Middle frontal gyrus (tissue), 1 donor: ENCODE data around the gene ARFGAP1.
"Not testable (repeated sequence)": the region's sequence is repeated elsewhere in the genome, so short reads cannot be mapped to it uniquely, and the experiment has no call there.

Experiments
- DNase-seq: peaks from one replicate; pipeline ENCODE4 v3.0.0-alpha.2; 2015; ENCODE audit warnings: low spot score; ENCODE audit errors: extremely low spot score

Gene ARFGAP1

GRCh38 chr20:63240004-63240403, 32.6 kb upstream of the ARFGAP1 start:
- no peak for DNase-seq

DNA sequence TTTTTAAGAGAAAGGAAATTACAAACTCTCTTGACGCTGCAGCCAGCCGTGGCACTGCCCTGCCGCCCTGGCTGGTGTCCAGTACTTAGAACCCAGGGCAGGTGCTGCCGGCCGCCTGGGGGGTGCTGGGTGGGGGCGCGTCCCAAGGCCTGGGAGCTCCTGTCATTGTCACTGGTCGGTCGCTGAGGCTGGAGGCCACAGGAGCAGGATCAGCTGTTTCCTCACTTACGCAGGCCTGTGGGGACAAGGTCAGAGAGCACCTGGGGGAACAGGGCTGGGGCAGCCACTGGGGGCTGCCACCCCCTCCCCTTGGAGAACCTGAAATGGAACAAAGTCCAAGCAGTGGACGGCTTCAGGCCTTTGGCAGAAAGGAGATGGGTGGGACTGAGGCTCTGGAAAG, 31.3 kb upstream of the ARFGAP1 start:
- DNase-seq = no peak

DNA sequence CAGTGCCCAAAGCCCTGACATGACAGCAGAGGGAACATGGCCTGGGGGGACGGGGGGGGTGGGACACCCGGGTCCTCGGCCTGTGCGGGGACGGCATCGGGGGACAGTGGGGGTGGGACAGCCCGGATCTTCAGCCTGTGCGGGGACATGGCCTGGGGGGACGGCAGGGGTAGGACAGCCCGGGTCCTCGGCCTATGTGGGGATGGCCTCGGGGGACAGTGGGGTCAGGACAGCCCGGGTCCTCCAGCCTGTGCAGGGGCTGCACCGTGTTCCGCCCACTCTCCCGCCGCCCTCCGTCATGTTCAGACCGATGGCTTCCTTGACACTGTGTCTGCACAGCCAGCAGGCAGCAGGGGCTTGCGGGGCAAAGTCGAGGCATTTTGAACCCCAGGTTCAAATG, 29.9 kb upstream of the ARFGAP1 start:
- no peak for DNase-seq

GRCh38 chr20:63243604-63244247, 28.9 kb upstream of the ARFGAP1 start:
- DNase-seq = no peak

DNA sequence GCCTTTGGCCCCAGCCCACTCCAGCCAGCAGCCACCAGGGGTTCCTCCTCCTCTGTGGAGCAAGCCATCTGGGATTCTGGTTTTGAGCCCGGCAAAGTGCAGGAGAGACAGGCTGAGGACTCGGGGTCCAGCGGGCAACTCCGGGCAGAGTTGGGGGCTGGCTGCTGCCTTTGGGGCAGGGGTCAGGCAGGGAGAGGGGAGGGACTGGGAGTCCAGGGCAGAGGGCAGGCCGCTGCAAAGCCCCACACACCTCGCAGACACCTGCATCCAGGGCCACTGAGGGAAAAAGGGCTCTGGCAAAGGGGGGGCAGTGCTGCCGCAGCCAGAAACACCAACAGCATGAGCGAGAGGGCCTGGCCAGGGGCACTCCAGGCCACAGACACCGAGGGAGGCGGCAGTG, 28.1 kb upstream of the ARFGAP1 start:
- no peak for DNase-seq

DNA sequence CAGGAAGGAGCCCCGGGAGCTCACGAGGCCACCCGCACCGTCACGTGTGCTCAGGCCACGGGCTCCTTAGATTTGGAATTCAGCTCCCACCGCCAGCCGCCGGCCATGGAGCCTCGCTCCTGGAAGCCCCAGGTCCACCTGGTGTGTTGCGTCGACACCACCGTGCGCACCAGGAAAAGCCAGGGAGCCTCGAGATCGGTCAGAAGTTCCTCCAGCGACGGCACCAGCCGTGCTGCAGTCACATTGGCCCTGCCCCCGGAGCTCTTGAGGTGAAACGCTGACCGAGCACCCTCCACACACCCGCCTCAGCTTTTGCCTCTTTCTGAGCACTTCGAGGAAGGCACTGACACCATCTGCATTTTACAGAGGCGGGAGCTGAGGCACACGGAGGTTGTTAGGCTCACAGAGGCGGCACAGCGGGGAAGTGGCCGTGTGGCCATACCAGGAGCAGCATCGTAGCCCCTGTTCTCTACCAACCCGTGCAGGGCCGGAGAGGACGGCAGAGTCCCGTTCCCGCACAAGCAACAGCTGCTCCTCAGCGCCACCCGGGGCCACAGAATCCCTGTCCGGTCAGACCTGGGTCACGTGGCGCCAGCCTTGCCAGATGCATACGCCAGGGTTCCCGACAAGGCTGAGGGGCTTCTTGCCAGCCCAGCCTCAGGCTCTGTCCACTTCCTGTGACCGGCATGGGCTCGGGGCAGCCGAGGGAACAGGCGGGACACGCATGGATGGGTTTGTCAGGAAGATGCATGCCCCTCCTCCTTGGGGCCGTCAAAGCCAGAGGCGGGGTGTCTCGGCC, 25.9 kb upstream of the ARFGAP1 start:
- DNase-seq = no peak

- DNase-seq = no peak
Observed at GRCh38 chr20:63247671-63248228, 24.9 kb upstream of the ARFGAP1 start.

- no peak for DNase-seq
Observed at GRCh38 chr20:63248835-63249591, 23.6 kb upstream of the ARFGAP1 start.

- DNase-seq = no peak
Observed at GRCh38 chr20:63249891-63250290, 22.7 kb upstream of the ARFGAP1 start.

GRCh38 chr20:63251350-63251749, 21.3 kb upstream of the ARFGAP1 start:
- not testable (repeated sequence) for DNase-seq

GRCh38 chr20:63252284-63252711, 20.3 kb upstream of the ARFGAP1 start:
- DNase-seq = no peak

- DNase-seq = no peak
Observed at GRCh38 chr20:63253065-63253437, 19.6 kb upstream of the ARFGAP1 start.

DNA sequence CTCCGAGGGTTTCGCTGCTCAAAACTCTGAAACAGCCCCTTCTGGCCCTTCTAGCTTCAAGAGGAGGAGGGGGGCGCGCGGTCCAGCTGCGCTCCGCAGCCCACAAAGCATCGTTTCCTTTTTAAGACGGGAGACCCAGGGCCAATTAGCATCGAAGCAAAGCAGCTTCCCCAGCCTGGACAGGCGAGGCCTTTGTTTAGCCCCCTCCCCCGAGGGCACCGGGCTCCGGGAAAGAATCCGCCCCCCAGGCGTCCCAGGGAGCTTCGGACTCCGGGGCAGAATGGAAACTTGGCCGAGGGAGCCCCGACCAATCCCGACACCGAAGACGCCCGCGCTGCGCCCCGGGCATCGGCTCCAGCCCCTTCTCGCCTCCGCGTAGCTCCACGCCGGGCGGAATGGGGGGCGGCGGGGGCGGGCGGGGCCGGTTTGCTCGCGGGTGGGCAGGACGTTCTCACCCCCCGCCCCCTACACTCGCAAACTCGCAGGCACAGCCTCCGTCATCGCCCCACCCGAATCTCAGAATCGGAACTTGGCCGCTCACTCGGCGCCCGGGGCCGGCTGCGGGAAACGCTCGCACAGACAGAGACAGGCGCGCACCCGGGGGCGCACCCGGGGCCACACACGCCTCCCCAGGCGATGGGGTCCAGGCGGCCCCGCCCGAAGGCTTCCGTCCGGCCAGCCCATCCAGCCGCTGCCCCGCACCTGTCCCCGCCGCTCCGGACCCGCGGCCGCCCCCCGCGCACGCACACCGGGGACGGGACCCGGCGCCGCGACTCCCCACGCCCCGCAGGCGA, 19.0 kb upstream of the ARFGAP1 start:
- no peak for DNase-seq

- DNase-seq = no peak
Observed at GRCh38 chr20:63254232-63254605, 18.4 kb upstream of the ARFGAP1 start, which contains the start of gene NKAIN4. TSS of gene NKAIN4 (minus strand) at chr20:63254463. CDS start at chr20:63254450, 13 bp downstream.

DNA sequence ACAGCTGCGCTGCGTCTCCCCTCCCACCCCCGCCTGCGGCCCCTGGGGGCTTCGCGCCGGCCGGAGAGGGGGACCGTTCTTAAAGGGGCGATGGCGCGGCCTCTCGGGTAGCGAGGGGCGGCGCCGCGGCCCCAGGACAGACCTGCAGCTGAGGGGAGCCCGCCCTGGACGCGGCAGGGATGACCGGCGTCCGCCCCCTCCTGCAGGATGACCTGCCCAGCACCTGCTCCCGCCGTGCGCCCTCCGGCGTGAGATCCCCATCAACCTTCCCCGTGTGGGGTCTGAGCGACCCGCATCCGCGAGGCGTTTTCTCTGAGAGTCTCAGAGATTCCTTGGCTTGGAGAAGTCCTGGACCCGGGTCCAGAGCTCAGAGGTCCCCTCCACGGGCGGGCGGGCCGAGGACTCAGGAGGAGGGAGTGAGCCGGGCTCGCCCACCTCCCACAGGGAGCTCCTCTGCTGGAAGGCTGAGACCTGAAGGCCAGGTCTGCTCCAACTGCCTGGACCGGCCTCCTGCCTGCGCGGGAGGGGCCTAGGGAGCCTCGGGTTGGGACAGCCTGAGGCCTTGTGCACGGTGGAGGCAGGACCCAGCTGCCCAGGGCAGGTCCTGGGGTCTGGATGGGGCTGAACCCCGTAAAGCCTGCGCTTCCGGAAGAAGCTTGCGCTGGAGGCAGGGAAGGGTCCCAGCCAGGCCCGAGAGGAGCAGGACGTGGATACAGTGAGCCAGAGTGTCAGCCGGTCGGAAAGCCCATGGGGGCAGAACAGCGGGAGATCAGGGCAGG, 17.8 kb upstream of the ARFGAP1 start:
- DNase-seq = no peak

- no peak for DNase-seq
Observed at GRCh38 chr20:63255931-63256704, 16.5 kb upstream of the ARFGAP1 start.

DNA sequence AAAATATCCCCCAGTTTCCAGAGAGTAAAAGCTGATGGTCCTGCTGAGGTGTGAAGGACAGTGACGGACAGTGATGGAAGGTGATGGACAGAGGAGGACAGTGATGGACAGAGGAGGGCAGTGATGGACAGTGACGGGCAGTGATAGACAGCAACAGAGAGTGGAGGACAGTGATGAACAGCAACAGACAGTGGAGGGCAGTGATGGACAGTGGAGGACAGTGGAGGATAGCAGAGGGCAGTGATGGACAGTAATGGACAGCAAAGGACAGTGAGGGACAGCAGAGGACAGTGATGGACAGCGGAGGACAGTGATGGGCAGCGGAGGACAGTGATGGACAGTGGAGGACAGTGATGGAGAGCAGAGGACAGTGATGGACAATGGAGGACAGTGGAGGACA, 15.7 kb upstream of the ARFGAP1 start:
- no peak for DNase-seq

DNA sequence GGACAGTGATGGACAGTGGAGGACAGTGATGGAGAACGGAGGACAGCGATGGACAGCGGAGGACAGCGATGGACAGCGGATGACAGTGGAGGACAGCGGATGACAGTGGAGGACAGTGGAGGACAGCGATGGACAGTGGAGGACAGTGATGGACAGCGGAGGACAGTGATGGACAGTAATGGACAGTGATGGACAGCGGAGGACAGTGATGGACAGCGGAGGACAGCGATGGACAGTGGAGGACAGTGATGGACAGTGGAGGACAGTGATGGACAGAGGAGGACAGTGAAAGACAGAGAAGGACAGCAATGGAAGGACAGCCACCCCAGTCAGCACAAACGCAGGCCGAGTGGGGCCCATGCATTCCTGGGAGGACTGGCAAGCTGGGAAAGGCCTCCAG, 15.0 kb upstream of the ARFGAP1 start:
- no peak for DNase-seq

GRCh38 chr20:63258781-63259180, 13.8 kb upstream of the ARFGAP1 start:
- DNase-seq = no peak
